ENCODE measurements around the gene TRPC4.

Gene TRPC4

DNA sequence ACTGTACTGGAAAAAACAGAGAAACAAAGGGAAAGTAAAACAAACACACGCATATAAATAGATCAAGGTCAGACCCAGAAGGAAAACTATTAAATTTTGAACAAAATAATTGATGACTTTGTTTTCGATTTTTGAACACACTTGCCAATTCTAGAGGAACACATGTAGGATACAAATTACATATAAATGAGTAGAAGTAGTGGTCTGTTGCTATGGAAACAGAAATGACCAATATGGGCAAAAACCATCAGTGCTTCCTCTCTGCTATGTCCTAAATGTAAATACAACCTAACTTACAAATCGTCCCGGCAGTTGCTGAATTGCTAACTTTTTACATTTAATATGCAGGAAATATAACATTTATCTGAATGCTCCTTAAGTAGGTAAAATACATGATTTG is 205.8 kb downstream of the TRPC4 start:
- no peak for TF ChIP-seq CTCF (IDR thresholded peaks at IDR 0.05; ENCODE audit: low read depth, low read length)
- TF ChIP-seq POLR2A (IDR thresholded peaks at IDR 0.05; ENCODE audit: extremely low read depth, insufficient read length), result no peak
- no peak for TF ChIP-seq MAX (IDR thresholded peaks at IDR 0.05; ENCODE audit: low read depth, low read length)
- TF ChIP-seq MYC (IDR thresholded peaks at IDR 0.05; ENCODE audit: low read depth, low read length), result no peak
- no peak for DNase-seq (ENCODE audit: low read depth)
- H3K4me3 ChIP-seq (ENCODE audit: low read depth, low read length), result no peak overlapping the region

GRCh38 chr13:37662624-37663023 is 206.9 kb downstream of the TRPC4 start:
- no peak overlapping the region for H3K4me3 ChIP-seq (ENCODE audit: low read depth, low read length)
- TF ChIP-seq MYC (IDR thresholded peaks at IDR 0.05; ENCODE audit: low read depth, low read length) (no peak), CTCF (IDR thresholded peaks at IDR 0.05; ENCODE audit: low read depth, low read length) (no peak), MAX (IDR thresholded peaks at IDR 0.05; ENCODE audit: low read depth, low read length) (no peak), POLR2A (IDR thresholded peaks at IDR 0.05; ENCODE audit: extremely low read depth, insufficient read length) (no peak)

DNA sequence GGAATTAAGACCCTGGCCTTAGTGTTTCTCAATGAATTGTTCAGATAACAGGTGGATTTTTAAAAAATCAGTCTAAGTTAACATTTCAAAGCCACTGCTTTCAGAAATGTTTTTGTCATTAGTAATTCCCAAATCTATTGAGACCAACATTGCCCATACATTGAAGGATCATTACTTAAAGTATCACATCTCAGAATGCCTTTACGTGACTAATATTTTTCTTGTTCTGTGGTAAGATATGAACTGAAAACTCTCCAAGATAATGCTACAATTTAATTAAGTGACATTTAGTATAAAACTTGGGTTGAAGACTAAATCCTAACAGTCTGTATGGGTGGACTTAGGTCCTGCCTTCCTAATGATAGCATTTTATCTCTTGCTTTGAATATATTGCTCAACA is 211.6 kb downstream of the TRPC4 start:
- DNase-seq (ENCODE audit: low read depth), result no peak
- no peak overlapping the region for H3K4me3 ChIP-seq (ENCODE audit: low read depth, low read length)
- TF ChIP-seq CTCF (IDR thresholded peaks at IDR 0.05; ENCODE audit: low read depth, low read length), result no peak
- no peak for TF ChIP-seq POLR2A (IDR thresholded peaks at IDR 0.05; ENCODE audit: extremely low read depth, insufficient read length)
- TF ChIP-seq MYC (IDR thresholded peaks at IDR 0.05; ENCODE audit: low read depth, low read length), result no peak
- no peak for TF ChIP-seq MAX (IDR thresholded peaks at IDR 0.05; ENCODE audit: low read depth, low read length)

More at GRCh38 chr13:37662624-37663023, 206.9 kb downstream of the TRPC4 start:
- no peak for DNase-seq (ENCODE audit: low read depth)

- no peak for TF ChIP-seq POLR2A (IDR thresholded peaks at IDR 0.05; ENCODE audit: extremely low read depth, insufficient read length)
- TF ChIP-seq MYC (IDR thresholded peaks at IDR 0.05; ENCODE audit: low read depth, low read length), result no peak
- TF ChIP-seq MAX (IDR thresholded peaks at IDR 0.05; ENCODE audit: low read depth, low read length), result no peak
- TF ChIP-seq CTCF (IDR thresholded peaks at IDR 0.05; ENCODE audit: low read depth, low read length), result no peak
- no peak overlapping the region for H3K4me3 ChIP-seq (ENCODE audit: low read depth, low read length)
- no peak for DNase-seq (ENCODE audit: low read depth)
Measured at GRCh38 chr13:37657134-37657533, 212.4 kb downstream of the TRPC4 start.

DNA sequence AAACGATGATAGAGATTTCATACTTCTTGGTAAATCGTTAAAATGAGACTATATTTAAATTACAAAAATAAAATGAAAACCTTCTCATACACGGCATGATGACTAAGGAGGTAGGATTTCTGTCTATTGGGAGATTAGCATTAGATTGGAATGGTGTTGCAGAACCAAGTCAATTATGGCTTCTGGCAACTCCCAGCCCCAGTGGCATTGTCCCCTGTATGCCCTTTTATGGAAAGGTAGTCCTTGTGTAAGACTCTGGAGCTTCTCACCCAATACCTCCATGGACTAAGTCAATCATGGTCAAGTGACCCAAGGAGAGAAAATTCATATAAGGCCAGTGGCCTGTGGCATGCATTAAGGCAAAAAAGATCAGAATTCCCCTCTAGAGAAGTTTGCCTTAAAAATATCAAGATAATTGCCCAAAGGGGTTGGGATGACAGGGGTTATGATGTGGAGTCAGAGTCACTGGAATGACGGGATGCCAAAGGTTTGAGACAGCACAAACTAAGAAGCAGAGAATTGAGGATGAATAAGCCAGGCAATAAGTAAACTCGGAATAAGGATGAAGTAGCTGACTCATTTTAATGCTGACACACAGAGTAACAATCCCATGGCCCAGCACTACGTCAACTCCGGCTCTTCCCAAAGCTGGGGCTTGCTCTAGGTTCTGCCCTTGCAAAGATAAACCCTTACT is 213.2 kb downstream of the TRPC4 start:
- TF ChIP-seq MYC (IDR thresholded peaks at IDR 0.05; ENCODE audit: low read depth, low read length), result no peak
- TF ChIP-seq MAX (IDR thresholded peaks at IDR 0.05; ENCODE audit: low read depth, low read length), result no peak
- TF ChIP-seq CTCF (IDR thresholded peaks at IDR 0.05; ENCODE audit: low read depth, low read length), result no peak
- TF ChIP-seq POLR2A (IDR thresholded peaks at IDR 0.05; ENCODE audit: extremely low read depth, insufficient read length), result no peak
- no peak overlapping the region for H3K4me3 ChIP-seq (ENCODE audit: low read depth, low read length)
- DNase-seq (ENCODE audit: low read depth), result no peak
